HG03196 (cell line): ENCODE measurements around the gene PTPRT.

ENCODE experiments used
- ATAC-seq: cut with Tn5 transposase; IDR thresholded peaks from one replicate; pipeline ENCODE4 v1.9.1; 2021; ENCODE audit not compliant: unreplicated experiment

The PTPRT gene

DNA sequence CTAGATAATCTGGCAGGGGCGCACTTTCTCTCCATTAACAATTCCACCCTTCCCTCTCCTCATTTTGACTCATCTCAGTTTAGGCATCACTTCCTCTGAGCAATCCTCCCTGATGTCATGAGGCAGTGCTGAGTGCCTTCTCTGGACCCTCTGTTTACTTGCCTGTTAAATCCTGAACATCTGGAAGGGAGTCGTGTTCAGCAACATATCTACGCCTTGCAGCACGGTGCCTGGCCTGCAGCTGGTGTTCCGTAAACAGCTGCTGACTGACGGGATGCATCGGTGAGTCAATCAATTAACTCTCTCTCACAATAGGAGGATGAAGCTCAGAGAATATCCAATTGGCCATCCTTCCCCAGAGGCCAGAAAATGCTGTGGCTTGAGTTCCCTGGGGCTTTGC lies 613.5 kb downstream of the PTPRT start:
- ATAC-seq, result no peak

- no peak for ATAC-seq
These were observed 617.2 kb downstream of the PTPRT start for GRCh38 chr20:42572320-42573016.

DNA sequence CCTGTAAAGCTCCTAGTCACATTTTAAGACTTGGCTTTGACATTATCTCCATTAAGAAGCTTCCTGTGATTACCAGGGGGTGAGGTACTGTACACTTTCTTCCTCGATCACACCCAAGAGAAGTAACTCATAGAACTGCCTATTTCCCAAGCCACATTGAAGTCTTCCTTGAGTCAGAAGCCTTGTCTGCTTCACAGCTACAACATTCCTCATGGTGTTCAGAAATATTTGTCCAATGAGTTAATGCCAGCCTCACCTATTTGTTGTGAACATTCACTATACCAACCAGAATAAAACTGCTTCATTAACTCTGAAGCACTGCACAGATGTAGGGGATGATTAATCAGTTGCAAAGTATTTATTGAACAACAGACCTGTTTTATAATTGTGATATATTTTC lies 622.3 kb downstream of the PTPRT start:
- no peak for ATAC-seq

DNA sequence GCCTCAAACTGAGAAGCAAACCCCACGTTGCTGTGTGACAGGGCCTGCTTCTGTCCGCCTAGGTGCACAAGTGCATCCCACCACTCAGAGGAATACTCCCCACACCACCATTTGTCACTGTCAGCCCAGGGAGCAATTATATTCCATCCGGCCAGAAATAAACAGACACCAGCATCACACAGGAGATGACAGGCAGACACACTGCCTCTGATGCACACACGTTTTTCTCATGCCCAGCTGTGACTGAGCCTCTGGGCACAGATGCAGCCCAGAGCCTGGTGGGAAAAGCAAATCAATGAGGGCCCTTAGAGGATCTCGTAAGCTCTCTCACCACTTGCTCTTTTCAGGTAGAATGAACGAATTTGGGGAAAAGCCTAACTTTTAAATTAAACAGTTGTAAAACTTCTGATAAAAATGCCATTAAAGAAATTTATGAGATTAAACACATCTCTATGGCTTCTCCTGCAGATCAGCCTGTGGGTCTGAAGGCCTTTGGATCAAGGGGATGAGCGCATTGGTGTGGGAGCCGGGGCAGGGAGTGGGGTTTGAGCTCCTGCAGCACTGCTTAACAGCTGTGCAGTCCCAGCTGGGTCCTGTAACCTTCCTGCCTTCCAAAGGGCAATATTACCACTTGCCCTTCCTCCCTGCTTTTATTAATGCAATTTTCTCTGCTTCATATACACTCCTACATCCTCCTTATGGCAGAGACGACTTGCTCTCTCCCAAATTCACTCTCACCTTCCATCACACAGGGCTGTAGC lies 624.3 kb downstream of the PTPRT start:
- no peak for ATAC-seq

DNA sequence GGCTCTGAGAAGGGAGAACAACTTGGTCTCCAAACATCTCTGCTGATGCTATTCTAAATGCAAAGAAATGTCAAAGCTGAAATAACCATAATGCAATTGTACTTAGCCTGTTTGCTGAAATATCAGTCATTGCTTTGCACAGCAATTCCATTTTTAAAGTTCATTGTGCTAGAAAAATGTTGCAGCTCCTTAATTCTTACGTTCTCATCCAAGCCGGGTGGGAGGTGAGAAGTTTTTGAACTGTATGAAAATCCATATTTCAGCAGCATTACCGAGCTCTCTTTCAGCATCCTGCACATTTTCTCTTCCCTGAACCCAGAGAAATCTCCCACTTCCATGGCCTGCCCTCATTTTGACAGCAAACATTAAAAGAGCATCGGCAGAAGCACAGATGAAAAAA lies 630.0 kb downstream of the PTPRT start:
- no peak for ATAC-seq

- ATAC-seq, result no peak
These were observed 633.1 kb downstream of the PTPRT start for GRCh38 chr20:42556575-42556974.

DNA sequence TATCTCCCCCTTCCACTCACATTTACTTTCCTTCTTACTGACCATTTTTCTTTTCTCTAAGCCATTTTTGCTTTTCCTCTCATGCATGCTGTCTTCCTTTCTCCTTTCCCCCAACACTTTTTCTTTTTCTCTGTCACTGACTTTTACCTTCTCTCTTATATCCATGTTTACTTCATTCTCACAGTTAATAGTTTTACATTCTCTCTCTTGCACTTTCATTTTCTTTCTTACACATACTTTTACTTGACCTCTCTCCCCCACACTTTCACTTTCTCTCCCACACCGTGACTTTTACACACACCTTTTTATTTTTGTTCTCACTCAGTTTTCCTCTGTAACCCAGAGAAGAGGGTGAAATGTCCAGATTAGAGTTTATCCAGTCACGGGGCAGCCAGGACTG lies 636.3 kb downstream of the PTPRT start:
- no peak for ATAC-seq

DNA sequence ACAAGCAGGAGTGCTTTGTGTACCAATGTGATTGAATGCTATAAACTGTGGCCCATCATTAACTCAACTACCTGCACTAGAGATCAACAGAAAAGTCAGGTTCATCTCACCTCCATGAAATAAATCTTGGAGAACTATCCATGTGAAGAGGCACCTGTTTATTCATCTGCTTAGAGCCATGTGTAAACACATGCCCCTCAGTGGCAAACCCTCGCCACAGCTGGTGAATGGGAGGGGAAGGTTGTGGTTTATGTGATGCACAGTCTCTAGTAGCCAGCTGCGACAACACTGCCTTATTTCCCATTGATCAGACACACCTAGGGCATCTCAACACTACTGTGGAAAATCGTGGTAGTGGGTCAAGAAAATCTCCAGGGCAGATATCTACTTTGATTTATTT lies 640.2 kb downstream of the PTPRT start:
- ATAC-seq, result no peak

- ATAC-seq, result no peak
These were observed 644.8 kb downstream of the PTPRT start for GRCh38 chr20:42544926-42545325.

GRCh38 chr20:42532831-42533230 lies 656.9 kb downstream of the PTPRT start:
- no peak for ATAC-seq

GRCh38 chr20:42531508-42531961 lies 658.2 kb downstream of the PTPRT start:
- no peak for ATAC-seq

- no peak for ATAC-seq
These were observed 658.8 kb downstream of the PTPRT start for GRCh38 chr20:42530855-42531448.

DNA sequence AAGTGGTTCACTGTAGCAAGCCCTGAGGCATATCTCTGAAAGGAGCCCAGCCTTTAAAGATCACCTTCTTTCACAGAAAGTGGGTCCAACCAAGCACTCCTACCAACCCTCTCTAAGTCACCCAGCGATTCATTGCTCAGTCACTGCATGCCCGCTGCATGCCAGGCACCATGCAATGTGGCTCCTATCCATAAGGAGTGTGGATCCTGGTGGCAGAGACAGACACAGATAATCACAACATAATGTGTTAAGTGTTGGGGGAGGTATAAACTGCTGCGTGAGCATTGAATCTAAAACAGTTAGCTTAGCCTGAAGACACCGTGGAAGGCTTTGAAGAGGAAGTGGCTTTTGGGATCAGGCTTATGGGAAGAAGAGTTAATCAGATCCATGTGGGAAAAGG lies 659.5 kb downstream of the PTPRT start:
- no peak for ATAC-seq

GRCh38 chr20:42524058-42524457 lies 665.6 kb downstream of the PTPRT start:
- ATAC-seq, result no peak

DNA sequence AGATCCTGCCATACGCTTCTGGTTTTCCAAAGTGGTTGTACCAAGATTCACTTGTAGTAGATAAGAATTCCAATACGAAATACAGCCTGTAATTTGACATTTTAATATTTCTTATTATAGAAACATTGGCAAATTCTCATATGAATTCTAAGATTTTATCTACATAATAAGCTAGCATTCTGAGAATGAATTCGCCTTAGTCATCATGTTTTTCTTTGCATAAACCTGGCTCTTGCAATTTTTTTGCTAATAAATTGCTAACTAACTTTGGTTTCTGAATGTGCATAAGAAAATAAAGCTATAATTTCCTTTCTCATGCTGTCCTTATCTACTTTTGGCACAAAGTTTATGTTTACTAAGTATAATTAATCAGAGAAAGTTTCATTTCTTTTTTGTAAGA lies 673.0 kb downstream of the PTPRT start:
- no peak for ATAC-seq

GRCh38 chr20:42510686-42511085 lies 679.0 kb downstream of the PTPRT start:
- no peak for ATAC-seq

- no peak for ATAC-seq
These were observed 681.8 kb downstream of the PTPRT start for GRCh38 chr20:42507874-42508273.

GRCh38 chr20:42506397-42506796 lies 683.3 kb downstream of the PTPRT start:
- ATAC-seq, result no peak

DNA sequence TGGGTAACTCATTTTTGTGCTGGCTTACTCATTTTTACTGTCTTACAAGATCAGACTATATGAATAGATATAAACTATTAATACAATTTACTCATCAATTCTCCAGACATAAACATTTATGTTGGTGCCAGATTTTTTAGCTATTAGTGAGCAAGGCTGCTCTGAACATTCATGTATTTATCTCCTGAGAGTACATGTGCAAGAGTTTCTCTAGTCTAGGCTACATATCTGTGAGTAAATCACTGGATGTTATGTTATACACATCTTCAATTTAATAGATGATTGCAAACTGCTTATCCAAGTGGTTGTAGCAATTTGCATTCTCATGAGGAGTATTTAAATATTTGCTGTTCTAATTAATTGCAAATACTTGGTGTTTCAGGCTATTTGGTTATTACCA lies 687.1 kb downstream of the PTPRT start:
- ATAC-seq, result no peak

DNA sequence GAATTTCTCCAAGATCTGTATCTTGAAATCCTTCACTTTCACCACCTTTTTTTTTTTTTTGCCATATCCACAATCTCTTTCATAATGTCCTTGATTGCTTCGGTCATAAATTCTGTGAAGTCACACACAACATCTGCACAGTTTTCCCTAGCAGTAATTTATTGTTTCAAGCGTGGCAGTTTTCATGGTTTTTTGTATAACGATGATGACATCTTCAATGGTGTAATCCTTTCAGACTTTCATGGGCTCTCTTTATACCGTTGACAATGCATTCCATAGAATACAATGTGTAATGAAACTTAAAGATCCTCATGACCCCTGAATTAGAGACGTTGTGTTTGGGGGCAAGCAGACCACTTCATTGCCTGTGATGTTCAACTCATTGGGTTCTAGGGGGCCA lies 693.1 kb downstream of the PTPRT start:
- ATAC-seq, result no peak

- ATAC-seq, result no peak
These were observed 695.4 kb downstream of the PTPRT start for GRCh38 chr20:42494290-42494689.

DNA sequence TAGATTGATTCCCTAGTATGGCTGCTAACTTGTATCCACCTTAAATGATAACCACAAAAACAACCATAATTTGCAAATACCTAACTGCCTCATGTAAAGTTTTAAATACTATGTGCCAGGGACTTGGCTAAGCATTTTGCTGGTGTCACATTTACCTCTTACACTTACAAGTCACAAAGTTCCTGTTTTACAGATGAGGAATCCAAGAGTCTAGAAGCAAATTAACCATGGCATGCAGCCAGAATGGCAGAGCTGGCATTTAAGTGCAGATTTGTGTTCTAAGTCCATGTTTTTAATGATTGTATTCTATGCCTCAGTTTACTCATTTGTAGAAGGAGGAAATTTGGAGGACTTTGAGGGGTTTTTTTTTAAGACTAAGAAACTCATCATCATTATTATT lies 696.7 kb downstream of the PTPRT start:
- no peak for ATAC-seq
